CD14-positive monocyte (primary cell): ENCODE data around the gene PRAMEF33. TPM values are rescaled to one million over a fixed set of nuclear protein-coding genes. Genes with fewer than 3 reads are reported as not detected.
"Not testable (repeated sequence)": the region's sequence is repeated elsewhere in the genome, so short reads cannot be mapped to it uniquely, and the experiment has no call there.

Source experiments
- DNase-seq, 3 donors: peaks; one replicate each; pipeline ENCODE4 v3.0.0-alpha.2; 2011 to 2022
- H2AFZ ChIP-seq: 2 replicates; pipeline ENCODE4 v1.6.0; 2012; ENCODE audit warnings: mild to moderate bottlenecking, low read depth, low read length, inconsistent platforms; ENCODE audit not compliant: insufficient read depth, poor library complexity, severe bottlenecking
- H3K27ac ChIP-seq, 2 donors: 1 replicate in 1 of 2; 2 replicates in 1 of 2; pipeline ENCODE4 v1.5.1; 2012 to 2013; ENCODE audit warnings: low read length in 2 of 2, control low read depth in 1 of 2, inconsistent platforms in 1 of 2, low read depth in 1 of 2, mild to moderate bottlenecking in 1 of 2
- H3K27me3 ChIP-seq, 2 donors: one replicate each; pipeline versions ENCODE4 v1.6.0 to v1.6.1; 2011 to 2013; ENCODE audit warnings: low read length in 2 of 2; ENCODE audit not compliant: control insufficient read depth in 2 of 2, insufficient read depth in 2 of 2
- H3K36me3 ChIP-seq, 2 donors: replicated peaks in 1 of 2; 1 replicate in 1 of 2; 2 replicates in 1 of 2; pipeline versions ENCODE4 v1.5.1 to v1.6.1; 2012 to 2013; ENCODE audit warnings: low read length in 2 of 2, control low read depth in 1 of 2, inconsistent platforms in 1 of 2, mild to moderate bottlenecking in 1 of 2; ENCODE audit not compliant: insufficient read depth in 2 of 2, control insufficient read depth in 1 of 2
- H3K4me1 ChIP-seq, 2 donors: 1 replicate in 1 of 2; 2 replicates in 1 of 2; pipeline versions ENCODE4 v1.5.1 to v1.6.1; 2012 to 2013; ENCODE audit warnings: low read length in 2 of 2, control low read depth in 1 of 2, inconsistent platforms in 1 of 2, mild to moderate bottlenecking in 1 of 2, moderate library complexity in 1 of 2; ENCODE audit not compliant: insufficient read depth in 2 of 2, control insufficient read depth in 1 of 2
- H3K4me2 ChIP-seq: replicated peaks from 2 replicates; pipeline ENCODE3; 2012; ENCODE audit warnings: low read length, moderate library complexity, mild to moderate bottlenecking; ENCODE audit not compliant: poor library complexity, severe bottlenecking; ENCODE audit errors: extremely low read depth
- H3K4me3 ChIP-seq, 3 experiments: fragments of 200-600 bp in 1 of 3; sonication (generic) in 1 of 3; replicated peaks in 1 of 3; 1 replicate in 2 of 3; 2 replicates in 1 of 3; pipeline ENCODE4 v1.5.1; 2011 to 2013; ENCODE audit warnings: low read length in 3 of 3, mild to moderate bottlenecking in 3 of 3, control low read depth in 2 of 3, low read depth in 2 of 3, inconsistent platforms in 1 of 3, moderate library complexity in 1 of 3
- H3K79me2 ChIP-seq: 2 replicates; pipeline ENCODE4 v1.6.0; 2012; ENCODE audit warnings: mild to moderate bottlenecking, control low read depth, inconsistent platforms, low read length, moderate library complexity; ENCODE audit not compliant: insufficient read depth
- H3K9ac ChIP-seq: 2 replicates; pipeline ENCODE4 v1.6.0; 2017; ENCODE audit warnings: low read length, mild to moderate bottlenecking; ENCODE audit not compliant: insufficient read depth, poor library complexity, severe bottlenecking
- H3K9me3 ChIP-seq, 2 donors: replicated peaks in 1 of 2; 1 replicate in 1 of 2; 2 replicates in 1 of 2; pipeline versions ENCODE4 v1.5.1 to v1.6.1; 2012 to 2013; ENCODE audit warnings: low read length in 2 of 2, control low read depth in 1 of 2; ENCODE audit not compliant: control insufficient read depth in 1 of 2, insufficient read depth in 1 of 2
- H4K20me1 ChIP-seq: 2 replicates; pipeline ENCODE4 v1.6.0; 2012; ENCODE audit warnings: mild to moderate bottlenecking, low read length, control low read depth, moderate library complexity; ENCODE audit not compliant: insufficient read depth
- H3K27ac Mint-ChIP-seq, 7 donors: one replicate each; pipeline ENCODE4 v1.8.0; 2020; ENCODE audit warnings: mild to moderate bottlenecking in 7 of 7, mixed read lengths in 7 of 7, moderate library complexity in 6 of 7, inconsistent platforms in 2 of 7
- H3K27me3 Mint-ChIP-seq, 3 donors: one replicate each; pipeline ENCODE4 v1.8.0; 2021 to 2022; ENCODE audit warnings: low read depth in 3 of 3, mild to moderate bottlenecking in 3 of 3, mixed read lengths in 3 of 3, moderate library complexity in 3 of 3, inconsistent platforms in 1 of 3
- H3K36me3 Mint-ChIP-seq, 2 donors: one replicate each; pipeline ENCODE4 v1.8.0; 2020; ENCODE audit warnings: mixed read lengths in 2 of 2, inconsistent platforms in 1 of 2, mild to moderate bottlenecking in 1 of 2
- H3K4me1 Mint-ChIP-seq: one replicate; pipeline ENCODE4 v1.8.0; 2020; ENCODE audit warnings: mild to moderate bottlenecking, mixed read lengths
- H3K4me3 Mint-ChIP-seq, 2 donors: one replicate each; pipeline ENCODE4 v1.8.0; 2020; ENCODE audit warnings: mild to moderate bottlenecking in 2 of 2, mixed read lengths in 2 of 2, moderate library complexity in 1 of 2
- H3K9me3 Mint-ChIP-seq, 7 donors: one replicate each; pipeline ENCODE4 v1.8.0; 2020 to 2022; ENCODE audit warnings: mixed read lengths in 7 of 7, mild to moderate bottlenecking in 6 of 7, moderate library complexity in 6 of 7, inconsistent platforms in 2 of 7
- WGBS: methylation state at CpG from one replicate; pipeline ENCODE4 v1.1.5; 2013; ENCODE audit warnings: missing lambda C conversion rate; ENCODE audit not compliant: insufficient coverage; 5-methylcytosine and 5-hydroxymethylcytosine counted together
- intact Hi-C, 2 donors: fragments of 100-400 bp; cut with micrococcal nuclease; formaldehyde crosslinking; loops; one replicate each; pipeline versions ENCODE4 v1.15.0 to v1.15.1; 2023
- polyA plus RNA-seq, 3 donors: library from polyadenylated mRNA; depleted of rRNA in 1 of 3; unstranded in 2 of 3; stranded (reverse) in 1 of 3; fragments of 300-500 nt in 2 of 3; fragments of >200 nt in 1 of 3; fragmentation: Illumina TruSeq in 2 of 3; gene quantifications; 1 replicate in 2 of 3; 2 replicates in 1 of 3; pipeline ENCODE4 v1.2.3, GENCODE V29; 2012 to 2021

Gene PRAMEF33
- polyA plus RNA-seq, 3 donors, result not detected

- H3K9me3 Mint-ChIP-seq, result not testable (repeated sequence)
- no CpG with 5 or more reads among the region's 7 CpGs for WGBS
Measured at GRCh38 chr1:13347034-13347433, 43.7 kb downstream of the PRAMEF33 start, which contains the start of gene PRAMEF14. PRAMEF14 (minus strand) TSS chr1:13347134; CDS start chr1:13345314, 1,820 bp downstream.

GRCh38 chr1:13353476-13353875 lies 50.1 kb downstream of the PRAMEF33 start:
- H3K4me1 ChIP-seq, H3K79me2 ChIP-seq, H4K20me1 ChIP-seq, H3K27ac ChIP-seq, H3K27me3 Mint-ChIP-seq, intact Hi-C loops, H3K36me3 Mint-ChIP-seq, H2AFZ ChIP-seq, H3K36me3 ChIP-seq, DNase-seq, H3K9me3 ChIP-seq, H3K9ac ChIP-seq, H3K4me2 ChIP-seq, H3K27me3 ChIP-seq, H3K4me1 Mint-ChIP-seq, H3K27ac Mint-ChIP-seq, H3K4me3 ChIP-seq, H3K4me3 Mint-ChIP-seq: not testable (repeated sequence)
- peaks cover 0 to 12% (median 7%) of the 10 kb centered on the region in 7 donors for H3K9me3 Mint-ChIP-seq
- WGBS, result no CpG with 5 or more reads among the region's 8 CpGs

More at GRCh38 chr1:13347034-13347433, 43.7 kb downstream of the PRAMEF33 start, which contains the start of gene PRAMEF14:
- H3K4me1 Mint-ChIP-seq, H3K36me3 ChIP-seq, H3K79me2 ChIP-seq, H2AFZ ChIP-seq, intact Hi-C loops, H3K9me3 ChIP-seq, H3K36me3 Mint-ChIP-seq, H4K20me1 ChIP-seq, H3K9ac ChIP-seq, H3K4me3 ChIP-seq, H3K27me3 Mint-ChIP-seq, H3K27me3 ChIP-seq, H3K27ac ChIP-seq, H3K4me1 ChIP-seq, H3K4me2 ChIP-seq, H3K4me3 Mint-ChIP-seq, DNase-seq, H3K27ac Mint-ChIP-seq: not testable (repeated sequence)

DNA sequence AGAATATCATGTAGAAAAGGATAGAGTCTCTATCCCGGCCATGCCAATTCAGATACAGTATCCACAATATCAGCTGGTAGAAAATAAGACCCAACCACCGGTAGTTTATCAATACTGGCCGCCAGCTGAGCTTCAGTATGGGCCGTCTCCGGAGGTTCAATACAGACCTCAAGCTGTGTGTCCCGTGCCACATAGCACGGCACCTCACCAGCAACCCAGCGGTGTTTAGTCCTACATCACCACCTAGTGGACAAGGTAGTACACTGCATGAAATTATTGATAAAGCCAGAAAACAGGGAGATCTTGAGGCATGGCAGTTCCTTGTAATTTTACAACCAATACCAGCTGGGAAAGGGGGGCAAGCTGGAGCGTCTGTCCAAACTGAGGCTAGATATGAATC lies 51.1 kb downstream of the PRAMEF33 start:
- DNase-seq, H2AFZ ChIP-seq, H3K4me1 Mint-ChIP-seq, H4K20me1 ChIP-seq, H3K79me2 ChIP-seq, intact Hi-C loops, H3K27me3 ChIP-seq, H3K27ac Mint-ChIP-seq, H3K4me1 ChIP-seq, H3K9ac ChIP-seq, H3K36me3 ChIP-seq, H3K4me3 Mint-ChIP-seq, H3K36me3 Mint-ChIP-seq, H3K4me2 ChIP-seq, H3K27ac ChIP-seq, H3K9me3 ChIP-seq, H3K27me3 Mint-ChIP-seq, H3K4me3 ChIP-seq: not testable (repeated sequence)
- no CpG with 5 or more reads among the region's 9 CpGs for WGBS
- H3K9me3 Mint-ChIP-seq, result peaks cover 0 to 12% (median 7%) of the 10 kb centered on the region in 7 donors
